ENCODE results near the gene SAMD8.

GRCh38 chr10:75181073-75181472, 69.6 kb downstream of the SAMD8 start:
- TF ChIP-seq POLR2A (IDR thresholded peaks at IDR 0.05) = no peak
- TF ChIP-seq, protein P1, sequence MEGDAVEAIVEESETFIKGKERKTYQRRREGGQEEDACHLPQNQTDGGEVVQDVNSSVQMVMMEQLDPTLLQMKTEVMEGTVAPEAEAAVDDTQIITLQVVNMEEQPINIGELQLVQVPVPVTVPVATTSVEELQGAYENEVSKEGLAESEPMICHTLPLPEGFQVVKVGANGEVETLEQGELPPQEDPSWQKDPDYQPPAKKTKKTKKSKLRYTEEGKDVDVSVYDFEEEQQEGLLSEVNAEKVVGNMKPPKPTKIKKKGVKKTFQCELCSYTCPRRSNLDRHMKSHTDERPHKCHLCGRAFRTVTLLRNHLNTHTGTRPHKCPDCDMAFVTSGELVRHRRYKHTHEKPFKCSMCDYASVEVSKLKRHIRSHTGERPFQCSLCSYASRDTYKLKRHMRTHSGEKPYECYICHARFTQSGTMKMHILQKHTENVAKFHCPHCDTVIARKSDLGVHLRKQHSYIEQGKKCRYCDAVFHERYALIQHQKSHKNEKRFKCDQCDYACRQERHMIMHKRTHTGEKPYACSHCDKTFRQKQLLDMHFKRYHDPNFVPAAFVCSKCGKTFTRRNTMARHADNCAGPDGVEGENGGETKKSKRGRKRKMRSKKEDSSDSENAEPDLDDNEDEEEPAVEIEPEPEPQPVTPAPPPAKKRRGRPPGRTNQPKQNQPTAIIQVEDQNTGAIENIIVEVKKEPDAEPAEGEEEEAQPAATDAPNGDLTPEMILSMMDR (IDR thresholded peaks at IDR 0.05) = no peak
